Rectal smooth muscle tissue (tissue), 1 donor: Measurements from ENCODE around the gene NT5C.

ENCODE experiments used
- H3K27ac ChIP-seq: one replicate; pipeline ENCODE4 v1.7.0; 2013; ENCODE audit warnings: low read depth, low read length, inconsistent platforms
- H3K27me3 ChIP-seq: one replicate; pipeline ENCODE4 v1.7.0; 2013; ENCODE audit warnings: low read length; ENCODE audit not compliant: control insufficient read depth, insufficient read depth
- H3K36me3 ChIP-seq: one replicate; pipeline ENCODE4 v1.7.0; 2013; ENCODE audit warnings: low read length; ENCODE audit not compliant: control insufficient read depth, insufficient read depth
- H3K4me1 ChIP-seq: one replicate; pipeline ENCODE4 v1.7.0; 2013; ENCODE audit warnings: low read length; ENCODE audit not compliant: control insufficient read depth, insufficient read depth
- H3K4me3 ChIP-seq: one replicate; pipeline ENCODE4 v1.7.0; 2013; ENCODE audit warnings: low read length
- H3K9ac ChIP-seq: one replicate; pipeline ENCODE4 v1.7.0; 2013; ENCODE audit warnings: low read length

The NT5C gene

DNA sequence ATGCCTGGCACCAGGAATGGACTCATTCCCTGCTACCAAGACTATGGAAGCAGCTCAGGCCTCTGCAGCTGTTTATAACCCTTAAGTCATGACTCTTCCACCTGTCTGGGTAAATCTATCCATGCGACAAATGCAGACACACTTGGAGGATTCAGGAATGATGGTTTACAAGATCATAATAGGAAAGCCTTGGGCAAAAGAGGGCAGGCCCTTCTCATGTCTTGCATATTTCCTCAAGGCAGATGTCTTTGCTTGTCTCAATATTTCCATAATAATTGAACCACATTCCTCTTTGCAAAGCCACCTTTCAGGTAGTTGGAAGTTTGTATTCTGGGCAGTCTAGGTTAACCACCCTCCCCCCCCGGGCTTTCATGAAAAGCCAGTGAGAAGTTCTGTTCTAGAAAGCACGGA is 23.7 kb upstream of the NT5C start:
- Histone ChIP-seq H3K4me3 (peak overlapping the region; percentile 70), H3K27ac (no peak overlapping the region), H3K4me1 (peaks cover 2% of the 10 kb centered on the region), H3K27me3 (no peaks in the 10 kb centered on the region), H3K9ac (no peak overlapping the region), H3K36me3 (no peaks in the 10 kb centered on the region)

DNA sequence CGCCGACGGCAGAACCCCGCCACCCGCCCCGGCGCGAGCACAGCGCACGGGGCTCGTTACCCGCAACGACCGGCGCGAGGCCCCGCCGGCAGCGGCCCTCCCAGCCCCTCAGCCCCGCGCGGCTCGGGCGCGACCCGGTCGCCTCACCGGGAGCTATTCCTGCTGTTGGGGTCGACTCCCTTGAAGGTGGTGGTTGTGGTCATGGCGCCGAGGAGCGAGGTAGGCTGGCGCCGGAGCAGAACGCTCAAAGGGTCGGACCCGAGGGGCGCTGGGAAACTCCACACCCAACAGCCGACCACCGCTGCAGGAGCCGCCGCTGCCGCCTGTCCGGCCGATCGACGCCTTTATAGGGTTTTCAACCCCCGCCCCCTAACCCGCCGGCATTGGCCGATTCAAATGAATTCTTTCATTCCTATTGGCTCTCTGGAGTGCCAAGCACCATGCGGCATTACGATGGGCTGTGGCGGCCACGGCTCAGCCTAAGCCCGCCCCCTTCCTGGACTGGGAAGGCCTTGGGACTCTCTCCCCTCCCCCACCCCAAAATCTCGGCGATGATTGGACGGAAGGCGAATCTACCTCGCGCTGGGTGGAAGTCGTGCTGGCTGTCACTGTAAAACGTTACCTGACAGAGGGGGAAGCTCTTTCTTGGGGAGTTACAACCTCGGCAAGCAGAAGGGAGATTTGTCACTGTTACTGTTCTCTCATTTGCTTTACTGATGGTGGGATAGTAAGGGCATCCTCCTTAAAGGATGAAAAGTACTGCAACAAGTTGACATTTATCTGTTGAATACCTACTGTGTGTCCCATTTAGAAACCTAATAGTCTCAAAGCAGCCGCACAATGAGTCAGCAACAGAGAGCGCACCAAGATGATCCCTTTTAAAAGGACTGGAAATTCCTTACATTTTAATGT is 22.9 kb upstream of the NT5C start, which contains the start of gene JPT1:
TSS of gene JPT1 (minus strand) at position 318 of the 912 bp plus-strand sequence. CDS start at position 203, 115 bp downstream.
- H3K4me3 ChIP-seq, result peak within 1 kb of the TSS; percentile 92
- H3K27ac ChIP-seq, result peak within 1 kb of the TSS; percentile 80
- peaks cover 2% of the 10 kb centered on the region for H3K4me1 ChIP-seq
- H3K9ac ChIP-seq, result peak within 1 kb of the TSS; percentile 57
- no peaks in the 10 kb centered on the region for H3K27me3 ChIP-seq
- no peaks in the 10 kb centered on the region for H3K36me3 ChIP-seq

DNA sequence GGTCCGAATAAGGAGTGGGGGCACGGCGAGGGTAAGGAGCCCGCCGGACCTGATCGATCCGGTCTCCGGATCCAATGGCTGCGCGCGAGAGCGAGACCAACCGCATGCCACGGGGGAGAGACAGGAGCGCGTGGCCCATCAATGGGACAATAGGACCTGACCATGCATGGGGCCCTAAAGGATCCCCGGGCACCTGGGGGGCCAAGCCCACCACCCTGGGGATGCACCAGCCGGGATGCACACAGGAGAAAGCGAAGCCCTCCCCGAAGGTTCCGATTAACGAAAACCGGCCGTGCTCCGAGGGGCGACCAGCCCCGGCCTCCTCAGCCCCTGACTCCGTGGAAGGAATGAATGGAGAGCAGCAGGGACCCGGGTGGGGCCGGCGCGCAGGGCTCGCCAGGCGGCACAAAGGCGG is 22.2 kb upstream of the NT5C start:
- Histone ChIP-seq H3K9ac (peak overlapping the region; percentile 57), H3K4me1 (peaks cover 2% of the 10 kb centered on the region), H3K27ac (peak overlapping the region; percentile 80), H3K36me3 (no peaks in the 10 kb centered on the region), H3K27me3 (no peaks in the 10 kb centered on the region), H3K4me3 (peak overlapping the region; percentile 92)

DNA sequence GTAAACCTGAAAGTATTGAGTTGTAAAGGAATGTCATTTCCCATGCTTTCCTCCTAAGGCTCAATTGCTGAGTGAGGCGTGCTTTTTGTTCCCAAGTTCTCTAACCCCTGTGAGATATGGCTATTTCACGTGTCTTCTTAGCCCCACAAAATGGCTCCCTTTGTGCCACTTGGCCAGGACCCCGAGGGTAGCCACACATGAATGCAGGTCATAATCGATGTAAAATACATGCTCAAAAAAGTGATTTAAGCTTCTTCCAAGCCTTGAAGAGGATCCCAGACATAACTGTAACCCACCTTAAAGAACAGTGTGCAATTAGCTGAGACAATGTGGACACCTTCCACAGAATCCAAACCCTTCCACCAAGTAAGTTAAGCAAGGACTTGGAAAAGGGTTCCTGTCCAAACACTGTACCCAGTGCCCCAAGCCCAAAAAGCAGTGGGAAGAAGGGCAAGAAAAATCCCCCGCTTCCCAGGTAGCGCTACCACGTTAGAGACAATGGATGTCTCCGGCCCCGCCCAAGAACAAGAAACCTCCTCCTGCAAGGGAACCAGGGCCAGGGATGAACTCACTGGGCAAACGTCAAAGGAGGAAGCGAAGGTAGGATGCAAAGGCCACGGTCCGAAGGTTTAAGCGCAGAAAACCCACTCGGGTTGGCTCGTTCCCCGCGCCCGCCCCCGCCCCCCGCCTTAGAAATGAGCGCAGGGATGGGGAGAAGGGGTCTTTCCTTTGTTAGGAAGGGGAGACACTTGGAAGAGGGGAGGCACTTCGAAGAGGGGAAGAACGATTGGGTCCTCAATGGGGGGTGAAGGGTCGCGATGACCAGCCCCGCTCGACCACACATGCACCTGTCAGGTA is 21.6 kb upstream of the NT5C start:
- peak overlapping the region; percentile 92 for H3K4me3 ChIP-seq
- H3K9ac ChIP-seq, result peak overlapping the region; percentile 13
- H3K4me1 ChIP-seq, result peaks cover 2% of the 10 kb centered on the region
- no peaks in the 10 kb centered on the region for H3K27me3 ChIP-seq
- no peaks in the 10 kb centered on the region for H3K36me3 ChIP-seq
- H3K27ac ChIP-seq, result no peak overlapping the region

DNA sequence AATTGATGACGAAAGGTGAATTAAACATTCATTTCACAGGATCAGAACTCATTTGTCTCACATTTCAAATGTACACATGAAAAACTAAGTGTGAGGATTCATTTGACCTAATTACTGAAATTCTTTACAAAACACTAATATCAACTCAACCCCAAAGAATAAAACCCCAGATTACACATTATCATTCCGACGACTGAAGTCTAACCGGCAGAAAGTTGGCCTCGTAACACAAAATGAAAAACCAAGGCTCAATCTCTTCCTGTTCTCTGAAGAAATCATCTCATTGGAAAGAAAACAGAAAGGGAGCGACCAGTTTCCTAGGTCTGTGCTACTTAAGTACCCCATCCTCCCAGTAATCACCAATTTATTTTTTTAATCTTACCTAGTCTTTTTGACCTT is 21.0 kb upstream of the NT5C start:
- H3K27ac ChIP-seq, result no peak overlapping the region
- no peaks in the 10 kb centered on the region for H3K27me3 ChIP-seq
- H3K36me3 ChIP-seq, result no peaks in the 10 kb centered on the region
- H3K4me3 ChIP-seq, result no peak overlapping the region
- peaks cover 2% of the 10 kb centered on the region for H3K4me1 ChIP-seq
- no peak overlapping the region for H3K9ac ChIP-seq

DNA sequence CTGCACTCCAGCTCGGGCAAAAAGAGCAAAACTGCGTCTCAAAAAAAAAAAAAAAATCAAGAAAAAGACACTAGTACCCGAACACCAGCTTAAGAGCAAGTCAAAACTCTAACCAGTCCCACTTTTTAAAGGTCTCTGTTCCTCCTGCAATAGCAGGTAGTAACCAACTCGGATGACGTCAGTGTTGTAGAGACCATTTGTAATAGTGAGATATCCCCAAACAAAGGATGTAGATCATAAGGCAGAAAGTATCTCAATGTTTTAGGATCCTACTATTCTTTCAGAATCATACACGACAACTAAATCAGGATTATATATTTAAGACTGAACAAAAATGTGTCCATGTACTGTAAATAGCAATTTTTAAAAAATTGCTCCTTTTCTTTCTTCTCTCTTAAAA is 20.4 kb upstream of the NT5C start:
- H3K27ac ChIP-seq, result no peak overlapping the region
- peaks cover 5% of the 10 kb centered on the region for H3K36me3 ChIP-seq
- H3K4me3 ChIP-seq, result no peak overlapping the region
- peaks cover 2% of the 10 kb centered on the region for H3K4me1 ChIP-seq
- no peaks in the 10 kb centered on the region for H3K27me3 ChIP-seq
- no peak overlapping the region for H3K9ac ChIP-seq

DNA sequence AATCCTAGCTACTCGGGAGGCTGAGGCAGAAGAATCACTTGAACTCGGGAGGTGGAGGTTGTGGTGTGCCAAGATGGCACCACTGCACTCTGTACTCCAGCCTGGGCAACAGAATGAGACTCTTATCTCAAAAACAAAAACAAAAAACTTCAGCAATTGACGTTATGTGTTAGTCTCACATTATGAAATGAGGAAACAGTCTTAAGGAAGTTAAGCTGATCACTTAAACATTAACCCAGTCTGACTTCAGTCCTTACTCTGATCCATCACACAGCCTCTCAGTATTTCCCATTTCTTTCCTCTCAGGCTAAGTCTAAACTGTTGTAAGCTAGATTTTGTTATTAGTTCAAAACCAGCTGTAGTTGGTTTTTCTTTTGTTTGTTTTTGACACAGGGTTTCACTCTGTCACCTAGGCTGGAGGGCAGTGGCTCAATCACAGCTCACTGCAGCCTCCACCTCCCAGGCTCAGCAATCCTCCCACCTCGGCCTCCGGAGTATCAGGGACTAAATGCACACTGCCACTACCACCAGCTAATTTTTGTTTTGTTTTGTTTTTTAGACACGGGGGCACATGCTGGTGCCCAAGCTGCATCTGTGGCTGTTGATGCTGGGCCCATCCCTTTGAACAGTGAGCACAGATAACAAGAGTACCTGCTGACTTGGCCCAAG is 16.5 kb upstream of the NT5C start:
- Histone ChIP-seq H3K4me3 (no peak overlapping the region), H3K36me3 (peaks cover 15% of the 10 kb centered on the region), H3K27ac (no peak overlapping the region), H3K27me3 (no peaks in the 10 kb centered on the region), H3K4me1 (no peaks in the 10 kb centered on the region), H3K9ac (no peak overlapping the region)

DNA sequence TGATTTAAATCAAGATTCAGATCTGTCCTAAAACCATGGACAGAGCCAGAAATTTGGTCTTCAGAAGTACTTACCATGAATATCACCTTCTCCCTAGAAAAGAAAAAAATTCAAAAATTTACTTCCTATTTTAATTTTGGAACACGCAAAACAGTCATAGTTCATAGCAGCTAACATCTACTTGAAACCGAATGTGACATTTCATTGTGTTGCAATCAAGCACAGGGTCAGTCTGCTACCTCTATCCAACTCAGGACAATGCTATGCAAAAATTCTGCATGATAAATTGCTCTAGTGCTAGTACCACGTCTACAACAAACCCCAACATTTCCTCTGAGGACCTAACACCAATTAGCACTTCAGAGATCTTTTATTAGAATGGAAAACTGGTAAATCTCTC is 15.1 kb upstream of the NT5C start:
- H3K27me3 ChIP-seq, result no peaks in the 10 kb centered on the region
- no peak overlapping the region for H3K27ac ChIP-seq
- peaks cover 15% of the 10 kb centered on the region for H3K36me3 ChIP-seq
- no peak overlapping the region for H3K4me3 ChIP-seq
- H3K4me1 ChIP-seq, result no peaks in the 10 kb centered on the region
- H3K9ac ChIP-seq, result no peak overlapping the region

DNA sequence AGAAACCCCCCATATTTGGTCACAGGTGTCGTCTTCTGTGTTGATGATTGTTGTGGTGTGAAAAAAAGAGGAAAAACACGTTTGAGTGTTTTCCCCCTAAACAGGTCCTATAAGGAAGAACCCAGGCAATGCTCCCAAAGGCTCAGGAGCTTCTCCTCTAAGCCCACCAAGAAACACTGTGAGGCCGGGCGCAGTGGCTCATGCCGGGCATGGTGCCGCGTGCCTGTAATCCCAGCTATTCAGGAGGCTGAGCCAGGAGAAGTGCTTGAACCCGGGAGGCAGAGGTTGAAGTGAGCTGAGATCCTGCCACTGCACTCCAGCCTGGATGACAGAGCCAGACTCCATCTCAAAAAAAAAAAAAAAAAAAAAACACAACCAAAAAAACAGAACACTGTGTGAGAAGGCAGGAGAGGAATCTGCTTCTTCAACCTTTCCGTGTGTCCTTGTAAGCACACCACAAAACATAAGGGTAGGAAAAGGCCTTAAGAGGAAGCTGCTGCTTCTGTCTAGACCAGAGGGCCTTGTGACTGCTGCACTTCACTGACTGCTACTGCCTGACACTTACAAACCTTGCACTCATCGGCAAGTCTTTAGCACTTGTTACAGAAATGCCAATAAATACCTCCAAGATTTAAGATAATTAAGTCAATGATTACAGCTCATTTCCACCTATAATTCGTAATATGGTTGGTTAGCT is 13.4 kb upstream of the NT5C start:
- no peak overlapping the region for H3K4me3 ChIP-seq

DNA sequence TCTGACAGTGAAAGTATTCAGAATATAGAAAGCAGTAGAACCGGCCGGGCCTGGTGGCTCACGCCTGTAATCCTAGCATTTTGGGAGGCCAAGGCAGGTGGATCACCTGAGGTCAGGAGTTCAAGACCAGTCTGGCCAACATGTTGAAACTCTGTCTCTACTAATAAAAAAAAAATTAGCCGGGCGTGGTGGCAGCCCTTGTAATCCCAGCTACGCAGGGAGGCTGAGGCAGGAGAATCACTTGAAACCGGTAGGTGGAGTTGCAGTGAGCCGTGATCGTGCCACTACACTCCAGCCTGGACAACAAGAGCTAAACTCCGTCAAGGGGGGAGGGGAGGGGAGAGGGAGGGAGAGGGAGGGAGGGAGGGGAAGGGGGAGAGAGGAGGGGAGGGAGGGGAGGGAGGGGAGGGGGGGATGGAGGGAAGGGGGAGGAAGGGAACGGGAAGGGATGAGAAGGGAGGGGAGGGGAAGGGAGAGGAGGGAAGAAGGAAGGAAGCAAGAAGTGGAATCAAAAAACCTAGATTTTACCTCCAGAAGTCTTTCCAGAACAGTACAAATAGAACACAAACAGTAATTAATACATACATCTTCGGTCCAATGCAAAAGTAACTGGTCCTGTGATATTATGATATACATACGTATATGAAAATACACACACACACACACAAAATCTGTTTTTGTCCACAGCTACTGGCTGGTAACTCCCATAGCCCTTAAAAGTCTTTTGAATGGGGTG is 10.9 kb upstream of the NT5C start:
- H3K27ac ChIP-seq, result no peak overlapping the region
- H3K9ac ChIP-seq, result no peak overlapping the region
- H3K36me3 ChIP-seq, result peaks cover 14% of the 10 kb centered on the region
- H3K27me3 ChIP-seq, result no peaks in the 10 kb centered on the region
- no peaks in the 10 kb centered on the region for H3K4me1 ChIP-seq
- no peak overlapping the region for H3K4me3 ChIP-seq

More for the DNA sequence above, 13.4 kb upstream of the NT5C start:
- Histone ChIP-seq H3K27me3 (no peaks in the 10 kb centered on the region), H3K27ac (no peak overlapping the region), H3K4me1 (no peaks in the 10 kb centered on the region), H3K36me3 (peaks cover 15% of the 10 kb centered on the region), H3K9ac (no peak overlapping the region)

DNA sequence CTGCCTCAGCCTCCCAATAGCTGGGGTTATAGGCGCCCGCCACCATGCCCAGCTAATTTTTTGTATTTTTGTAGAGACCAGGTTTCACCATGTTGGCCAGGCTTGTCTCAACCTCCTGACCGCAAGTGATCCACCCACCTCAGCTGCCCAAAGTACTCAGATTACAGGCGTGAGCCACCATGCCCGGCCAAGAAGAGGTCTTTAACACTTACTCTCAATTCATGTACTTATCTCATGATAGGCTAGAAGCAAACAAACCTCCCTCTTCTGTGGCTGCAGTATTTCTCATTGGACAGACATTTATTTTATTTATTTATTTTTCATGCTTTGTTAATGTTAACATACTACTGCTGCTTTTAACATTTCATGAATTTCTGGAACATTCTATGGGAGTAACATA is 7.0 kb upstream of the NT5C start:
- Histone ChIP-seq H3K9ac (no peak overlapping the region), H3K4me1 (no peaks in the 10 kb centered on the region), H3K36me3 (no peaks in the 10 kb centered on the region), H3K27me3 (no peaks in the 10 kb centered on the region), H3K4me3 (no peak overlapping the region), H3K27ac (no peak overlapping the region)
